ENCODE measurements around the gene AFAP1. TPM values are rescaled to one million over a fixed set of nuclear protein-coding genes. Genes with fewer than 3 reads are reported as not detected.

The AFAP1 gene
- total RNA-seq, 4 donors from 2014 or later = 8.3 to 27.1 (median 11.1) TPM

DNA sequence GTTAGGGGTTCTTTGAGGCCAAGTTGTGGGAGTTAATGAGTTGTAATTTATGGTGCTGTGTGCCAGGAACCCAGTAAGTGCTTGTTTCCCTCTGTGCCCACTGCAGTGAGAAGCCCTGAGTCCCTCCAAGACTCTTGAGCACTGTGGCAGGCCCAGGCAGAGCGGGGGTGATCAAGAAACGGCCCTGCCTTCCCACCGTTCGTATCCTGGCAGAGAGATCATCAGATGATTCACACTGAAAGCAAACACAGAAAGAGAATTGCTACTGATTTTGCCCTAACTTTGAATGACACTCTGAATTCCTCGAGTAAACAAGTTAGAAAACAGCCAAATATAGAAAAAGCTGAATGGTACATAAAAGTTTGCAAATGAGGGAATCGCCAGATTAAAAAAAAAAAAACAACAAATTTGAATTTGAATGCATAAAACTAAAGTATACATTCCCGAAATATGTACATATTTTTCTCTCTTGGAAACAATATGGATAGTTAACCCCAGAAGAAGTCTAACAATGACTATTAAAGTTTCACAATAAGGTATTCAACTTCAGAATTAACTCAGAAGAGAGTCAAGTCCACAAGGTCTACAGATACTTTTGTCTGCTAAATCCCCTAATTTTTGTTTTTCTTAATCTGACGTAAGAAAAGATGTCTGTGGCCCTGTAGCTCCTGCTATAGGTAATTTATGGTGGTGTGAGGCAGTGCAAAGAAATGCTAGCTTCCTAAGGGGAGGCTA is 71.8 kb downstream of the AFAP1 start:
- H3K9me3 ChIP-seq = no peaks in the 10 kb centered on the region
- H3K4me3 ChIP-seq = no peak overlapping the region
- no peak for DNase-seq (ENCODE audit: low spot score in 2 of 2)
- TF ChIP-seq, protein P1, sequence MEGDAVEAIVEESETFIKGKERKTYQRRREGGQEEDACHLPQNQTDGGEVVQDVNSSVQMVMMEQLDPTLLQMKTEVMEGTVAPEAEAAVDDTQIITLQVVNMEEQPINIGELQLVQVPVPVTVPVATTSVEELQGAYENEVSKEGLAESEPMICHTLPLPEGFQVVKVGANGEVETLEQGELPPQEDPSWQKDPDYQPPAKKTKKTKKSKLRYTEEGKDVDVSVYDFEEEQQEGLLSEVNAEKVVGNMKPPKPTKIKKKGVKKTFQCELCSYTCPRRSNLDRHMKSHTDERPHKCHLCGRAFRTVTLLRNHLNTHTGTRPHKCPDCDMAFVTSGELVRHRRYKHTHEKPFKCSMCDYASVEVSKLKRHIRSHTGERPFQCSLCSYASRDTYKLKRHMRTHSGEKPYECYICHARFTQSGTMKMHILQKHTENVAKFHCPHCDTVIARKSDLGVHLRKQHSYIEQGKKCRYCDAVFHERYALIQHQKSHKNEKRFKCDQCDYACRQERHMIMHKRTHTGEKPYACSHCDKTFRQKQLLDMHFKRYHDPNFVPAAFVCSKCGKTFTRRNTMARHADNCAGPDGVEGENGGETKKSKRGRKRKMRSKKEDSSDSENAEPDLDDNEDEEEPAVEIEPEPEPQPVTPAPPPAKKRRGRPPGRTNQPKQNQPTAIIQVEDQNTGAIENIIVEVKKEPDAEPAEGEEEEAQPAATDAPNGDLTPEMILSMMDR (IDR thresholded peaks at IDR 0.05) = no peak
- TF ChIP-seq POLR2A (IDR thresholded peaks at IDR 0.05) = no peak
- no peak for TF ChIP-seq POLR2AphosphoS5 (IDR thresholded peaks at IDR 0.05)
- no peak for TF ChIP-seq EP300 (IDR thresholded peaks at IDR 0.05)
- peaks cover 8% of the 10 kb centered on the region for H3K36me3 ChIP-seq
- H3K27ac ChIP-seq = no peak overlapping the region
- 77% methylated on average over 8 of the region's 8 CpGs for WGBS
- peaks cover 19% of the 10 kb centered on the region for H3K4me1 ChIP-seq
- no peaks in the 10 kb centered on the region for H3K27me3 ChIP-seq

DNA sequence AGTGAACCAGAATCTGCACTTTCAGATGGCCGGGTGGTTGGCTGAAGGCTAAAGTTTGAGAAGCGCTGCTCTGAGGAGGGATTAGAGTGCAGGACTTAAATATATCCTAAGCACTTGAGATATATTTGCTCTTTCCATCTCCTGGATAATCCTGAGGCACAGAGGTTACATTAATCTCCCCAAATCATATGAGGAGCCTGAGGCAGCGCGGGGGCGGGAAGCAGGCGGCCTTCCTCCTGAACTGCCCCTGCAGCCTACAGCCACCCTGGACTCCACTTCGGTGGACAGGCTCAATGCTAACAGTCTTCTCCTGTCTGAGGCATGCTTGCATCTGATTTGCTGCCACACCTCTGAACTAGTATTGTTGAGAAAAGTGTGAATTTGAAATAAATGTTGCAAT is 72.5 kb downstream of the AFAP1 start:
- H3K4me3 ChIP-seq = no peak overlapping the region
- DNase-seq (ENCODE audit: low spot score in 2 of 2) = no peak
- TF ChIP-seq, protein P1 (IDR thresholded peaks at IDR 0.05) = no peak
- TF ChIP-seq POLR2AphosphoS5 (IDR thresholded peaks at IDR 0.05) = no peak
- no peak for TF ChIP-seq EP300 (IDR thresholded peaks at IDR 0.05)
- no peak for TF ChIP-seq POLR2A (IDR thresholded peaks at IDR 0.05)
- 95% methylated on average over 7 of the region's 7 CpGs for WGBS
- H3K27me3 ChIP-seq = no peaks in the 10 kb centered on the region
- H3K4me1 ChIP-seq = peaks cover 14% of the 10 kb centered on the region
- peaks cover 8% of the 10 kb centered on the region for H3K36me3 ChIP-seq
- no peaks in the 10 kb centered on the region for H3K9me3 ChIP-seq
- H3K27ac ChIP-seq = no peak overlapping the region

DNA sequence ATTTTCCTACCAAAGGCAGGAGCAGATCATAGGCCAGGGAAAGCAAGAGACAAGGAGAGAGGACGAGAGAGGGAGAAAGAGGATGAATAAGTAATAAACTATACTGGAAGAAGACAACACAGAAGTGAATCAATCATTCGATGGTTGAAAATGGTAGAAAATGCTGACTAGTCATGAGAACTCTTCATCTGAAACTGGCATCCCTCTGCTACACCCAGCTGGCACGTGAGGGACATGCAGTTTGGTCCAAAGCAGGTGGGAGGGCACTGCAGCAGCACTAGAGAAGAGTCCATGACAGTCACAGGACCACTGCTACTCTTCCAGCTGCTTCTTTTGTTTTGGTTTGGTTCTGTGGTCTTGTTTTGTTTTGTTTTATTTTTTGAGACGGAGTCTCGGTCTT is 74.1 kb downstream of the AFAP1 start:
- WGBS = 94% methylated on average over 5 of the region's 5 CpGs
- TF ChIP-seq POLR2AphosphoS5 (IDR thresholded peaks at IDR 0.05) (no peak), EP300 (IDR thresholded peaks at IDR 0.05) (no peak), POLR2A (IDR thresholded peaks at IDR 0.05) (no peak)
- TF ChIP-seq, protein P1 (IDR thresholded peaks at IDR 0.05) = no peak

DNA sequence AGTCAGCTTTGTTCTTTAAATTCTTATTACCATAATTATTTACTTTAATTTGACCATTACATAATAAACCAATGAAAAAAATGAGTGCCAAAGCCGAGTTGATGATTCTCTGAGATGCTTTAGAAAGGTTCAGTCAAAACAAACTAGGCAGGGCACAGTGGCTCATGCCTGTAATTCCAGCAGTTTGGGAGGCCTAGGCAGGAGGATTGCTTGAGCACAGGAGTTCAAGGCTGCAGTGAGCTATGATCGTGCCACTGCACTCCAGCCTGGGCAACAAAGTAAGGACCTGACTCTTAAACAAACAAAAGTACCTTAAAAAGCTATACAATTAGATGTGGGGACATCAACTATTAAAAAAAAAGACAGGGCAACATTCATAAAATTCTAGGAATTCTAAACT is 75.0 kb downstream of the AFAP1 start:
- Histone ChIP-seq H3K27ac (no peak overlapping the region), H3K27me3 (no peaks in the 10 kb centered on the region), H3K4me1 (no peaks in the 10 kb centered on the region), H3K9me3 (no peaks in the 10 kb centered on the region), H3K4me3 (no peak overlapping the region), H3K36me3 (peaks cover 8% of the 10 kb centered on the region)
- WGBS = 100% methylated on average over 2 of the region's 2 CpGs
- no peak for DNase-seq (ENCODE audit: low spot score in 2 of 2)
- TF ChIP-seq POLR2AphosphoS5 (IDR thresholded peaks at IDR 0.05) (no peak), POLR2A (IDR thresholded peaks at IDR 0.05) (no peak), EP300 (IDR thresholded peaks at IDR 0.05) (no peak)
- TF ChIP-seq, protein P1 (IDR thresholded peaks at IDR 0.05) = no peak

More for the DNA sequence above, 74.1 kb downstream of the AFAP1 start:
- Histone ChIP-seq H3K36me3 (peaks cover 8% of the 10 kb centered on the region), H3K27ac (no peak overlapping the region), H3K9me3 (no peaks in the 10 kb centered on the region), H3K4me1 (no peaks in the 10 kb centered on the region), H3K4me3 (no peak overlapping the region), H3K27me3 (no peaks in the 10 kb centered on the region)
- no peak for DNase-seq (ENCODE audit: low spot score in 2 of 2)

DNA sequence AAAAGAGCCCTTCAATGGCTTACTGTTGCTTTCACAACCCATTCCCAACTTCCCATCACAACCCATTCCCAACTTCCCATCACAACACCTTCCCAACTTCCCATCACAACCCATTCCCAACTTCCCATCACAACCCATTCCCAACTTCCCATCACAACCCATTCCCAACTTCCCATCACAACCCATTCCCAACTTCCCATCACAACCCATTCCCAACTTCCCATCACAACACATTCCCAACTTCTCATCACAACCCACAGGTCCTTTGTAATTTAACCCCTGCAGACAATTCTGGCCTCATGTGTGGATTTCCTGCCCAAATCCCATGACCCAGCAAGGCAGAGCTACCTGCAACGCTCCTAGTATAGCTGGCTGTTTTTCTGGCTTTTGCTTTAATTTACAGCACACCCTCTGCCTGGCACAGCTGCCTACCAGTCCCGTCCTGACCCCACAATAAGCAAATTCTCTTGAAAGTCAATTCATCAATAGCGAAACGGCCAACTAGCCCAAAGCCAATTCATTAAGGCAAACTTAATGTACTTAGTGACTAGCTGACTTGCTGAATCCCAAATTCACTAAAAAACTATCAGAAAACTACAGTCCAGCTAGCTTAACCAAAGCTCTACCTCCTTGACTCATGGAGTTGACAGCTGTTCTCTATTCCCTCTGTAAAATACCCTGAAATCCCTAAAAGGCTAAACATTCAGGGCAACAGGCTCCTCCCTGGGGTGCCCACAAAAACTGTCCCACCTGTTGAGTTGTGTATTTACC is 75.6 kb downstream of the AFAP1 start:
- Histone ChIP-seq H3K27ac (no peak overlapping the region), H3K9me3 (no peaks in the 10 kb centered on the region), H3K27me3 (no peaks in the 10 kb centered on the region), H3K4me3 (no peak overlapping the region), H3K36me3 (peaks cover 8% of the 10 kb centered on the region), H3K4me1 (no peaks in the 10 kb centered on the region)
- TF ChIP-seq POLR2AphosphoS5 (IDR thresholded peaks at IDR 0.05) (no peak), EP300 (IDR thresholded peaks at IDR 0.05) (no peak), POLR2A (IDR thresholded peaks at IDR 0.05) (no peak)
- TF ChIP-seq, protein P1 (IDR thresholded peaks at IDR 0.05) = no peak
- 95% methylated on average over 4 of the region's 4 CpGs for WGBS
- DNase-seq (ENCODE audit: low spot score in 2 of 2) = no peak
